ENCODE results near the gene BIK. TPM values are rescaled to one million over a fixed set of nuclear protein-coding genes. Genes with fewer than 3 reads are reported as not detected.
"Not testable (repeated sequence)": the region's sequence is repeated elsewhere in the genome, so short reads cannot be mapped to it uniquely, and the experiment has no call there.

Gene BIK
- total RNA-seq, 6 experiments from 2014 or later = 0.20 TPM; not detected in 5

DNA sequence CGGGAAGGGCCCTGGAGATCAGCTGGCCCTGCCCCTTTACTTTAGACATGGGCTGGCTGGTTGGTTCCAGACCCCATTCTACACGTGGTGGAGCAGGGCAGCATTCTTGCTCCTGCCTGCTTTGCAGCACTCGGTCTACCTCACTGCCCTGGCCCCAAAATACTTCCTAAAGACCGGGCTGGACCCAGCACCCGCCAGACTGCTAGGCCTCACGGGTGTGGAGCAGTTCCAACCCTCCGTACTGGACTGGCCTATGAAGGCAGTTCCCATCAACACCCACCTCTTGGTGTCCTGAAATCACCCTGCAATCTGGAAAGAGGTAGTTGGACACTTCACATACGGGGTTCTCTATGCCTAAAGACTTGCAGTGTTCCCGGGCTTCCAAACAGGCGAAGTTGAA, 26.3 kb downstream of the BIK start:
- Mint-ChIP-seq H3K4me3 (no peak overlapping the region), H3K36me3 (ENCODE audit: low read depth) (peaks cover 4% of the 10 kb centered on the region), H3K4me1 (ENCODE audit: low read depth) (no peaks in the 10 kb centered on the region), H3K27me3 (ENCODE audit: insufficient read depth) (peaks cover 2% of the 10 kb centered on the region; the same call in 1 of the 2 replicates), H3K27ac (no peak overlapping the region), H3K9me3 (no peaks in the 10 kb centered on the region)
- no peak for DNase-seq
- TF ChIP-seq, protein P1, sequence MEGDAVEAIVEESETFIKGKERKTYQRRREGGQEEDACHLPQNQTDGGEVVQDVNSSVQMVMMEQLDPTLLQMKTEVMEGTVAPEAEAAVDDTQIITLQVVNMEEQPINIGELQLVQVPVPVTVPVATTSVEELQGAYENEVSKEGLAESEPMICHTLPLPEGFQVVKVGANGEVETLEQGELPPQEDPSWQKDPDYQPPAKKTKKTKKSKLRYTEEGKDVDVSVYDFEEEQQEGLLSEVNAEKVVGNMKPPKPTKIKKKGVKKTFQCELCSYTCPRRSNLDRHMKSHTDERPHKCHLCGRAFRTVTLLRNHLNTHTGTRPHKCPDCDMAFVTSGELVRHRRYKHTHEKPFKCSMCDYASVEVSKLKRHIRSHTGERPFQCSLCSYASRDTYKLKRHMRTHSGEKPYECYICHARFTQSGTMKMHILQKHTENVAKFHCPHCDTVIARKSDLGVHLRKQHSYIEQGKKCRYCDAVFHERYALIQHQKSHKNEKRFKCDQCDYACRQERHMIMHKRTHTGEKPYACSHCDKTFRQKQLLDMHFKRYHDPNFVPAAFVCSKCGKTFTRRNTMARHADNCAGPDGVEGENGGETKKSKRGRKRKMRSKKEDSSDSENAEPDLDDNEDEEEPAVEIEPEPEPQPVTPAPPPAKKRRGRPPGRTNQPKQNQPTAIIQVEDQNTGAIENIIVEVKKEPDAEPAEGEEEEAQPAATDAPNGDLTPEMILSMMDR (IDR thresholded peaks at IDR 0.05) = no peak

DNA sequence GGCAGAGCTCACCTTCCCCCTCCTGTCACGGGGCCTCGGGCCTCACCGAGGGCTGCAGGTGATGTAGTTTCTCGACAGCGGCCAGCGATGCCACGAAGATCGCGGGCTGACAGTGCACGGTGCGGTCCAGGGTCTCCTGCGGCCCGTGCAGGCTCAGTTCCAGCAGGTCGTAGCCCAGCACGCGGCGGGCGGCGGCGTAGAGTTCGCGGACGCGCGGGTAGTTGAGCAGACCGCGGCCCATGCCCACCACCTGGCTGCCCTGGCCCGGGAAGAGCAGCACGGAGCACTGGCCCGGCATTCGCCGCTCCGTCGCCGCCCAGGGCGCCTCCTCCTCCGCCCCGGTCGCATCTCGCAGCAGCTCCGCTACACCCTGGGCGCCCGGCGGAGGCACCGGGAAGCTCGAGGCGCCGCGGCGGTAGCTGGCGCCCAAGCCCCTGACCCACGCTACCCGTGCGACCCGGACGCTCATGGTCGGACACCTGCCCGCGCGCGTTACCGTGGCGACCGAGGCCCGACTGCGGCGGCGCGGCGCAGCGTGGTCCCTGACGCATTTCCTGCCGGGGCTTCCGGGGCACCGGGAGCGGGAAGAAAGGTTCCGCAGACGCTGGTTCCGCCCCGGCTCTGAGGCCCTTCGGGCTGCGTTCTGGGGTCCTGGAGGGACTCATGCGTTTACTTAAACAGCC, 32.5 kb downstream of the BIK start, which contains the start of gene MCAT:
TSS of gene MCAT (minus strand) at position 519 of the 683 bp plus-strand sequence. CDS start at position 469, 50 bp downstream.
- Mint-ChIP-seq H3K9me3 (no peaks in the 10 kb centered on the region), H3K36me3 (ENCODE audit: low read depth) (peaks cover 4% of the 10 kb centered on the region), H3K27me3 (ENCODE audit: insufficient read depth) (no peaks in the 10 kb centered on the region; the same call in 1 of the 2 replicates), H3K4me3 (peak within 1 kb of the TSS; percentile 89), H3K27ac (peak within 1 kb of the TSS; percentile 79), H3K4me1 (ENCODE audit: low read depth) (0 out of 2 replicates have a peak, but pooled peaks cover 4% of the 10 kb centered on the region)
- peak; percentile 45 for DNase-seq
- TF ChIP-seq, protein P1 (IDR thresholded peaks at IDR 0.05) = peak; percentile 14; the same call in 1 of the 2 replicates

DNA sequence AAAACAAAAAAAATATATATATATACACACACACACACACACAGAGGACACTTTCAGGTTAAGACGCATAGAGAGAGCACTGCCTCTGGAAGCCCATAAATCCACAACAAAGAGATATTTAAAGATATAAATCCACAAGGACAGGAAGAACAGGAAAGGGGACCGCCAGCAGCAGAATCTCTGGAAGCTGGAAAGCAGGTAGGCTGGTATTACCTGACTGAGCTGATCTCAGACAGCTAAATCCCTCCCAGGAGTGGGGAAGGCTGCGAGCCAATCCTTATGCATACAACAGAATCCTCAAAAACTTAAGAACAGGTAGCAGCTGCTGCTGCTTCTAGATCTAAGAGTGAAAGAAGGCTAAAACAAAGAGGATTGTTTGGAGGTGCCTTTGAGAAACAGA, 34.4 kb downstream of the BIK start:
- TF ChIP-seq, protein P1 (IDR thresholded peaks at IDR 0.05) = no peak
- peaks cover 1% of the 10 kb centered on the region for H3K27me3 Mint-ChIP-seq (ENCODE audit: insufficient read depth)
- 0 out of 2 replicates have a peak, but pooled peaks cover 4% of the 10 kb centered on the region for H3K4me1 Mint-ChIP-seq (ENCODE audit: low read depth)
- peaks cover 3% of the 10 kb centered on the region for H3K36me3 Mint-ChIP-seq (ENCODE audit: low read depth)
- H3K4me3 Mint-ChIP-seq = no peak overlapping the region
- DNase-seq = no peak
- no peak overlapping the region for H3K27ac Mint-ChIP-seq
- no peaks in the 10 kb centered on the region for H3K9me3 Mint-ChIP-seq

DNA sequence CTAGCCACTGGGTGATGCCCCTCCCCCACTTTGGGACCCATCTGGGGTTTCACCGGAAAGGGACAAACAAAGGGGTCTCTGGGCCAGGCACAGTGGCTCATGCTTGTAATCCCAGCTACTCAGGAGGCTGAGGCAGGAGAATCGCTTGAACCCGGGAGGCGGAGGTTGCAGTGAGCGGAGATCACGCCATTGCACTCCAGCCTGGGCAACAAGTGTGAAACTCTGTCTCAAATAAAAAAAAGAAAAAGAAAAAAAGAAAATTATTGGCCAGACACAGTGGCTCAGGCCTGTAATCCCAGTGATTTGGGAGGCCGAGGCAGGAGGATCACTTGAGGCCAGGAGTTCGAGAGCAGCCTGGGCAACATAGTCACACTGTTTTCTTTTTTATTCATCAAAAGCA, 34.8 kb downstream of the BIK start:
- H3K4me1 Mint-ChIP-seq (ENCODE audit: low read depth); H3K36me3 Mint-ChIP-seq (ENCODE audit: low read depth); DNase-seq; H3K27me3 Mint-ChIP-seq (ENCODE audit: insufficient read depth); H3K9me3 Mint-ChIP-seq; H3K4me3 Mint-ChIP-seq; H3K27ac Mint-ChIP-seq: not testable (repeated sequence)

DNA sequence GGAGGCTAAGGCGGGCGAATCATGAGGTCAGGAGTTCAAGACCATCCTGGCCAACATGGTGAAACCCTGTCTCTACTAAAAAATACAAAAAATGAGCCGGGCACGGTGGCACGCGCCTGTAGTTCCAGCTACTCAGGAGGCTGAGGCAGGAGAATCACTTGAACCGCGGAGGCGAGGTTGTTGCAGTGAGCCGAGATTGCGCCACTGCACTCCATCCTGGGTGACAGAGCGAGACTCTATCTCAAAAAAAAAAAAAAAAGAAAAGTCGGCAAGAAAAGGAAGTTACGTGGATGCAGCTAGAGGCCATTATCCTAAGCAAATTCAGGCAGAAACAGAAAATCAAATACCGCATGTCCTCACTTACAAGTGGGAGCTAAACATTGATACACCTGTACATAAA, 35.8 kb downstream of the BIK start:
- not testable (repeated sequence) for H3K27ac Mint-ChIP-seq; H3K9me3 Mint-ChIP-seq; DNase-seq; H3K36me3 Mint-ChIP-seq (ENCODE audit: low read depth); H3K27me3 Mint-ChIP-seq (ENCODE audit: insufficient read depth); H3K4me3 Mint-ChIP-seq
- 0 out of 2 replicates have a peak, but pooled peaks cover 10% of the 10 kb centered on the region for H3K4me1 Mint-ChIP-seq (ENCODE audit: low read depth)

DNA sequence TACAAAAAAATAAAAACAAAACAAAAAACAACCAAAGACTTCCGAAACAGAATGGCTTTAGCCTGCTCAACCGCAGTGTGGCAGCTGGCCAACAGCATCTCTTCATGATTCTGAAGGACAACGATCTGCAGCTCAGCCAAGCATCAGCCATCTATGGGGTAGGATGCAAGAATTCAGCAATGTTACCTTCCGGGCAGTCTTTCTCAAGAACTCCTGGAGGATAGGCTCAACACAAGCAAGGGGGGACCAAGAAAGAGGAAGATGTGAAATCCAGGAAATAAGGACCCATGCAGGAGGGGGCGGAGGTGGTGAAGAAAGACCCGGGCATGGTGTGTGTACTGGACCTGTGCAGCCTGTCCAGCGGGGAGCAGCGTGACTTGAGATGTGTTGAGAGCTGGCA, 37.3 kb downstream of the BIK start:
- no peaks in the 10 kb centered on the region; the same call in 1 of the 2 replicates for H3K36me3 Mint-ChIP-seq (ENCODE audit: low read depth)
- H3K4me1 Mint-ChIP-seq (ENCODE audit: low read depth) = peaks cover 12% of the 10 kb centered on the region
- TF ChIP-seq, protein P1 (IDR thresholded peaks at IDR 0.05) = no peak
- peaks cover 3% of the 10 kb centered on the region for H3K27me3 Mint-ChIP-seq (ENCODE audit: insufficient read depth)
- H3K27ac Mint-ChIP-seq = no peak overlapping the region
- no peaks in the 10 kb centered on the region for H3K9me3 Mint-ChIP-seq
- no peak for DNase-seq
- no peak overlapping the region for H3K4me3 Mint-ChIP-seq
